ENCODE data around the gene FXYD6.

The FXYD6 gene

DNA sequence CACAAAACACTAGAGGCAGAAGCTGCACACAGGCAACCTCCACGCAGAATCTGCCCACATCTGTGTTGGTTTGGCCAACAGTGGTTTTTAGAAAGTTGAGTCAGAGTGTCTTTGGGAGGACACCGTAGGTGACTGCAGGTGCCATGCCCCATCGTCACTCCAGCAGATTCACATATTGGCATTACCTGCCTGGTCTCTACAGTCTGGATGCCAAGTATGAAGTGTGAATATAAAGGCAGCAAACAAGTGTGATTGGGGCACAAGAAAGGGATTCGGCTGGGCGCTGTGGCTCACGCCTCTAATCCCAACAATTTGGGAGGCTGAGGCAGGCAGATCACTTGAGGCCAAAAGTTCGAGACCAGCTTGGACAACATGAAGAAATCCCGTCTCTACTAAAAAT, 40.9 kb downstream of the FXYD6 start:
- Mint-ChIP-seq H3K36me3 (no peaks in the 10 kb centered on the region), H3K4me1 (peaks cover 10% of the 10 kb centered on the region), H3K27me3 (peaks cover 46% of the 10 kb centered on the region), H3K9me3 (no peaks in the 10 kb centered on the region), H3K27ac (no peak overlapping the region), H3K4me3 (no peak overlapping the region)
- CTCF ChIA-PET = interaction anchor here (1.6 to 6.2 kb wide), 5 partner anchors 8 to 218 kb away, joined by 3 to 34 read pairs (median 8); no protein-coding TSS in a partner anchor
- DNase-seq = no peak

- no peak overlapping the region for H3K27ac Mint-ChIP-seq
- peaks cover 42% of the 10 kb centered on the region for H3K27me3 Mint-ChIP-seq
- DNase-seq = no peak
Measured at GRCh38 chr11:117834838-117835443, 41.5 kb downstream of the FXYD6 start.

DNA sequence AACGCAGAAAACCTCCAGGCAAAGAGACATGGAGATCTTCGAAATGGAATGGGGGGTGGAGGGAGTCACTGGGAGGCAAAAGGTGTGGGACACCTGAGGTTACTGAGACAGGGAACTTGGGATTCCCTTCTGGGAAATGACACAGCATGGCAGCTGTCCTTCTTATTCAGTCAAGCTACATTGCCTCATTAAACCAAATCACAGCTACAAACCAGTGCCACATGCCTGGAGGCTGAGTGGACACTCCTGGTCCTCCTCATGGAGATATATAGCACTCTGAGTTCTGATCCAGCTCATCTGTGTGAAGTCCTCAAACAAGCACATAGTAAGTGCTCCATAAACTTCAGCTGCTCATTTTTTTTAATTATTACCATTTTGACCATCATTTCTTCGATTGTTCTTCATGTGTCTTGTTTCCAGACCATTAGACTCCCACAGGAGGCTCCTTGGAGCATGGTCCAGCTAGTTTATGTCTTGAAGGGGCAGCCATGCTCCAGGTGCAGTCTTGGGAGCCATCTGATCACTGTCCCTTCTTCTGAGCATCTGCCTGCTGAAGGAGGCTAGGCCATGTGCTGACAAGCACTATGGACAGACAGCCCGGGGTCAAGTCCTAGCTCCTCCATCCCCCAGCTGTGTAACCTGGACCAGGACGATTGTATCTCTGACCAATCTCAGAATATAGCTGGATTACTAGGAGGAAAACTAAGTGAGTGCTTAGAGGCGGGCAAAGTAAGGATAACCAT, 42.2 kb downstream of the FXYD6 start:
- Mint-ChIP-seq H3K27ac (no peak overlapping the region), H3K9me3 (no peaks in the 10 kb centered on the region), H3K4me3 (no peak overlapping the region), H3K36me3 (no peaks in the 10 kb centered on the region), H3K27me3 (peaks cover 42% of the 10 kb centered on the region), H3K4me1 (peaks cover 21% of the 10 kb centered on the region)
- CTCF ChIA-PET = interaction anchor here (0.7 to 6.2 kb wide), 10 partner anchors 9 to 219 kb away, joined by 3 to 34 read pairs (median 6); partner anchors contain the start of gene FXYD2
- no peak for DNase-seq

More at GRCh38 chr11:117834838-117835443, 41.5 kb downstream of the FXYD6 start:
- no peak overlapping the region for H3K4me3 Mint-ChIP-seq
- H3K36me3 Mint-ChIP-seq = no peaks in the 10 kb centered on the region
- H3K4me1 Mint-ChIP-seq = peaks cover 16% of the 10 kb centered on the region
- CTCF ChIA-PET = interaction anchor here (1.0 to 6.2 kb wide), 8 partner anchors 8 to 218 kb away, joined by 3 to 34 read pairs (median 8); partner anchors contain the start of gene FXYD2
- no peaks in the 10 kb centered on the region for H3K9me3 Mint-ChIP-seq

- Mint-ChIP-seq H3K9me3 (no peaks in the 10 kb centered on the region), H3K27ac (no peak overlapping the region), H3K4me1 (peaks cover 29% of the 10 kb centered on the region), H3K4me3 (no peak overlapping the region), H3K36me3 (no peaks in the 10 kb centered on the region), H3K27me3 (peaks cover 40% of the 10 kb centered on the region)
- CTCF ChIA-PET = interaction anchor here (0.7 to 6.2 kb wide), 10 partner anchors 10 to 220 kb away, joined by 3 to 34 read pairs (median 8); no protein-coding TSS in a partner anchor
- no peak for DNase-seq
Measured at GRCh38 chr11:117833401-117833891, 43.0 kb downstream of the FXYD6 start.

- Mint-ChIP-seq H3K36me3 (no peaks in the 10 kb centered on the region), H3K4me1 (peaks cover 38% of the 10 kb centered on the region), H3K4me3 (no peak overlapping the region), H3K27ac (no peak overlapping the region), H3K27me3 (peaks cover 38% of the 10 kb centered on the region), H3K9me3 (no peaks in the 10 kb centered on the region)
- CTCF ChIA-PET = interaction anchor here (0.8 to 6.2 kb wide), 10 partner anchors 9 to 221 kb away, joined by 3 to 34 read pairs (median 6); no protein-coding TSS in a partner anchor
- DNase-seq = no peak
Measured at GRCh38 chr11:117832511-117832910, 43.9 kb downstream of the FXYD6 start.

DNA sequence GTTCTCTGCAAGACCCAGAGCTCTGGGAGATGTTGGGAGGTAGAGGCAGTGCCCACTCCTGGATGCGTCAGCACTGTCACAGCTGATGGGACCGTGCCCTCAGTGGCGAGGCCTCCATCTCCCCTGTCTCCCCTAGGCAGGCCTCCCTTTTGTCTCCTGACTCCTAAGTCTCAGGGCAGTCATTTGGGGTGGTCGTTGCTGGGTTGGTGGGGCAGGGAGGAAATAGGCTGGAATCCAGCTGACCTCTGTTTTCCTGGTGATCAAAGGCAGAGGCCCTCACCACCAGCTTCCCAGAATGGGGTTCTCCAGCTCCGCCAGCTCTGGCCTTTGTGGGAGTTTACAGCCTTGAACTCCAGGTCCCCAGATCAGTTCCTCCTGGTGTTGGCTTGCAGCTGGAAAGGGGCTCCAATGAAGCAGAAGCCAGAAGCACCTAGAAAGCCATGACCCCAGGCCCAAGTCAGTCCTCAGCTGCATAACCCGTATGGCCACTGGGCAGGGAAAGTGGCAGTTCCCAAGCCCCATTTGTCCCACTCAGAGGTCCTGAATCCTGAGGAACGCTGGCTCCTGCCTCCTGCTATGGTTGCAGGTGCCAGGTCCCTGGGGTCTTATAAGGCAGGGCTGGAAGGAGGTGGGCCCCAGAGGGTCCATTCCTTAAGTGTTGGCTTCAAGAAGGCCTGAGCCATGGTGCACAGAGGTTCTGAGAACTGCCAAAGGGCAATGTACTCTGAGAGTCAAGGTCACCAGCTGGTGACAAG, 44.6 kb downstream of the FXYD6 start:
- Mint-ChIP-seq H3K27ac (no peak overlapping the region), H3K27me3 (peaks cover 33% of the 10 kb centered on the region), H3K4me3 (no peak overlapping the region), H3K36me3 (no peaks in the 10 kb centered on the region), H3K4me1 (peaks cover 41% of the 10 kb centered on the region), H3K9me3 (no peaks in the 10 kb centered on the region)
- CTCF ChIA-PET = interaction anchor here (0.8 to 6.2 kb wide), 6 partner anchors 9 to 222 kb away, joined by 3 to 34 read pairs (median 8); no protein-coding TSS in a partner anchor
- DNase-seq = no peak

DNA sequence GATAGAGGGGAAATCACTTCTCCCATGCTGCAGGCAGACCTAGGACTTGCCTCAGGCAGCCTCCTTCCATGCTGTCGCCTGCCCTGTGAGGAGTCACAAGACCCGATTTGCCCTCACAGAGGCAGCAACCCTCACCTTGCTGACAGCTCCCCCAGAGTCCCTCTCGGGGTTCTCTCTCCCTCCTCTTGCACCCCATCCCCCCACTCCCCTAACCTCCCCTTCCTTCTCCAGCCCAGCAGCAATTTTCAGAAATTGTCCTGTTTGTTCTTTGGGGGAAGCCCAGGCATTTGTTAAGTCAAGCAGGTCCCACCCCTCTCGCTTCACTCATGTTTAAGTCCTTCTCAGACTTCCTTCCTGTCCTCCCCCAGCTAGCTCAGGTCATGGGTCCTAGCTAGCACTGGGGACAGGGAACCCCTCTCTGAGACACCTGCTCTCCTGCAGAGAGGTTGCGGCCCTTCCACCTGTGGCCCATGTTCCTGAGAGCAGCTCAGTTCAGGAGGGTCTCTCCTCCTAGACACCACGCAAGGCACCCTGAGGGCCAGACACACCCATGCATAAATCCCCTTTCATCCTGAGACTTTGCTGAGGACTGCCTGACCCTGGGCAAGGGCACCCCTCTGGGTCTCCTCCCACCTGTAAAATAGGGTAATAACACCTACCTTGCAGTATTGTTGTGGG, 45.6 kb downstream of the FXYD6 start:
- CTCF ChIA-PET = interaction anchor here (6.2 kb wide), 1 partner anchor 116 kb away, joined by 34 read pairs; no protein-coding TSS in a partner anchor

GRCh38 chr11:117830072-117830471, 46.4 kb downstream of the FXYD6 start:
- H3K4me3 Mint-ChIP-seq = no peak overlapping the region
- no peaks in the 10 kb centered on the region for H3K9me3 Mint-ChIP-seq
- no peak for DNase-seq
- H3K4me1 Mint-ChIP-seq = peaks cover 45% of the 10 kb centered on the region
- H3K27me3 Mint-ChIP-seq = peaks cover 38% of the 10 kb centered on the region
- H3K36me3 Mint-ChIP-seq = no peaks in the 10 kb centered on the region
- H3K27ac Mint-ChIP-seq = no peak overlapping the region
- CTCF ChIA-PET = interaction anchor here (0.7 to 9.5 kb wide), 3 partner anchors 15 to 117 kb away, joined by 3 to 137 read pairs (median 34); no protein-coding TSS in a partner anchor

More for the DNA sequence above, 45.6 kb downstream of the FXYD6 start:
- H3K4me1 Mint-ChIP-seq = peaks cover 43% of the 10 kb centered on the region
- H3K27me3 Mint-ChIP-seq = peaks cover 33% of the 10 kb centered on the region
- no peak for DNase-seq
- H3K36me3 Mint-ChIP-seq = no peaks in the 10 kb centered on the region
- H3K27ac Mint-ChIP-seq = peak overlapping the region; percentile 25
- H3K9me3 Mint-ChIP-seq = no peaks in the 10 kb centered on the region
- H3K4me3 Mint-ChIP-seq = no peak overlapping the region

- Mint-ChIP-seq H3K27me3 (peaks cover 44% of the 10 kb centered on the region), H3K27ac (no peak overlapping the region)
Measured at GRCh38 chr11:117829369-117829725, 47.1 kb downstream of the FXYD6 start.

DNA sequence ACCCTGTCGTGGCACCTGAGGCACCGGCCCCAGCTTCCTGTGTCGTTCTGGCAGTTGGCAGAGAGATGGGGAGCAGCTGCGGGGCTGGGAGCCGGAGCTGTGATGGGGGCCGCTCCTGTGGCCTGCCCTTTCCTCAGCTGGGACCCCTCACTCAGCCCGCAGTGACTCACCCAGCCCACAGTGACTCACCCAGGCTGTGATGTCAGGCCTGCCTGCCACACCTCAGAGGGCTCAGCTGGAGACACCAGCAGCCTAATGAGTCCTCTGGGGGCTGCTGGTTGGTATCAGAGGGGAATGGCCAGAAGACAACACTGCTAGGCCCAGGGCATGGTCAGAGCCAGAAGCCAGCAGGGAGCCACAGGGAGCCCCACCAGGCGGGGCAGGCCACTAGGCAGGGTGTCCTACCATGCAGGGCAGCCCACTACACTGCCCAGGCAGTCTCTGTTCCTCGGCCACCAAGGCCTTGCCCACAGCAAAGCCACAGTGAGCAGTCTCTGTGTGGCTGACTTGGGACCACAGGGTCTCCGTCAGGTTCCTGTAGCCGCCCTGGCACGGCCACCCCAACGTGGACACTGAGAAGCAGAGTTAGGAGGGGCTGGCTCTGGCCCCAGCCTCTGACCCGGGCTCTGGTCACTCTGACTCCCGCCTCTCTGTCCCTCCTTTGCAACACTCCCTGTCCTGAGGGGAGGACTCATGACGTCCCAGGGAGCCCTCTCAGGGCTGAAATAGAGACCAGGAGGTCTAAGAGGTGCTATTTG, 47.7 kb downstream of the FXYD6 start:
- Mint-ChIP-seq H3K27ac (peak overlapping the region; percentile 3), H3K27me3 (peaks cover 44% of the 10 kb centered on the region), H3K9me3 (no peaks in the 10 kb centered on the region), H3K4me3 (no peak overlapping the region), H3K4me1 (peaks cover 58% of the 10 kb centered on the region), H3K36me3 (no peaks in the 10 kb centered on the region)
- CTCF ChIA-PET = interaction anchor here (0.8 to 9.5 kb wide), 9 partner anchors 12 to 226 kb away, joined by 3 to 137 read pairs (median 5); no protein-coding TSS in a partner anchor
- DNase-seq = peak; percentile 76

More at GRCh38 chr11:117829369-117829725, 47.1 kb downstream of the FXYD6 start:
- peaks cover 52% of the 10 kb centered on the region for H3K4me1 Mint-ChIP-seq
- H3K4me3 Mint-ChIP-seq = no peak overlapping the region
- DNase-seq = no peak
- no peaks in the 10 kb centered on the region for H3K9me3 Mint-ChIP-seq
- CTCF ChIA-PET = interaction anchor here (0.7 to 9.5 kb wide), 3 partner anchors 14 to 224 kb away, joined by 3 to 137 read pairs (median 4); no protein-coding TSS in a partner anchor
- H3K36me3 Mint-ChIP-seq = no peaks in the 10 kb centered on the region

- Mint-ChIP-seq H3K9me3 (no peaks in the 10 kb centered on the region), H3K4me3 (no peak overlapping the region), H3K27ac (peak overlapping the region; percentile 16), H3K27me3 (peaks cover 42% of the 10 kb centered on the region), H3K4me1 (peaks cover 67% of the 10 kb centered on the region), H3K36me3 (no peaks in the 10 kb centered on the region)
- peak; percentile 43 for DNase-seq
- CTCF ChIA-PET = interaction anchor here (0.8 to 9.5 kb wide), 11 partner anchors 11 to 227 kb away, joined by 3 to 137 read pairs (median 5); no protein-coding TSS in a partner anchor
Measured at GRCh38 chr11:117827521-117828511, 48.6 kb downstream of the FXYD6 start.

GRCh38 chr11:117826832-117827231, 49.6 kb downstream of the FXYD6 start:
- Mint-ChIP-seq H3K9me3 (no peaks in the 10 kb centered on the region), H3K4me3 (no peak overlapping the region), H3K36me3 (no peaks in the 10 kb centered on the region), H3K27me3 (peaks cover 45% of the 10 kb centered on the region), H3K4me1 (peaks cover 76% of the 10 kb centered on the region), H3K27ac (no peak overlapping the region)
- DNase-seq = no peak
- CTCF ChIA-PET = interaction anchor here (1.0 to 9.5 kb wide), 3 partner anchors 18 to 119 kb away, joined by 3 to 137 read pairs (median 3); no protein-coding TSS in a partner anchor

Data from activated naive CD4-positive, alpha-beta T cell treated with anti-CD3 and anti-CD28 coated beads, Interleukin-2, amount 10 ng/mL, durations not matched to agents 7 days and 5 days (primary cell).